ENCODE measurements around the gene CLCNKA. TPM values are rescaled to one million over a fixed set of nuclear protein-coding genes. Genes with fewer than 3 reads are reported as not detected.
"Not testable (repeated sequence)": the region's sequence is repeated elsewhere in the genome, so short reads cannot be mapped to it uniquely, and the experiment has no call there.

Gene CLCNKA
- total RNA-seq, 6 experiments from 2014 or later = 0.43 to 0.47 TPM; not detected in 4

- H3K4me3 ChIP-seq = no peak overlapping the region
- H3K4me1 ChIP-seq = no peaks in the 10 kb centered on the region
- ATAC-seq (peak in 1 of 4 donors; percentile 49), DNase-seq (no peak)
- no peaks in the 10 kb centered on the region for H3K9me3 ChIP-seq
- no peaks in the 10 kb centered on the region for H3K36me3 ChIP-seq
- no peak for TF ChIP-seq POLR2A (IDR thresholded peaks at IDR 0.05)
- TF ChIP-seq, protein P1, sequence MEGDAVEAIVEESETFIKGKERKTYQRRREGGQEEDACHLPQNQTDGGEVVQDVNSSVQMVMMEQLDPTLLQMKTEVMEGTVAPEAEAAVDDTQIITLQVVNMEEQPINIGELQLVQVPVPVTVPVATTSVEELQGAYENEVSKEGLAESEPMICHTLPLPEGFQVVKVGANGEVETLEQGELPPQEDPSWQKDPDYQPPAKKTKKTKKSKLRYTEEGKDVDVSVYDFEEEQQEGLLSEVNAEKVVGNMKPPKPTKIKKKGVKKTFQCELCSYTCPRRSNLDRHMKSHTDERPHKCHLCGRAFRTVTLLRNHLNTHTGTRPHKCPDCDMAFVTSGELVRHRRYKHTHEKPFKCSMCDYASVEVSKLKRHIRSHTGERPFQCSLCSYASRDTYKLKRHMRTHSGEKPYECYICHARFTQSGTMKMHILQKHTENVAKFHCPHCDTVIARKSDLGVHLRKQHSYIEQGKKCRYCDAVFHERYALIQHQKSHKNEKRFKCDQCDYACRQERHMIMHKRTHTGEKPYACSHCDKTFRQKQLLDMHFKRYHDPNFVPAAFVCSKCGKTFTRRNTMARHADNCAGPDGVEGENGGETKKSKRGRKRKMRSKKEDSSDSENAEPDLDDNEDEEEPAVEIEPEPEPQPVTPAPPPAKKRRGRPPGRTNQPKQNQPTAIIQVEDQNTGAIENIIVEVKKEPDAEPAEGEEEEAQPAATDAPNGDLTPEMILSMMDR (IDR thresholded peaks at IDR 0.05) = no peak
- H3K27ac ChIP-seq = no peak overlapping the region
- H3K27me3 ChIP-seq = no peaks in the 10 kb centered on the region
- intact Hi-C loops (cut with DNase I) = no loop called here
- WGBS (ENCODE audit: insufficient coverage, low coverage, low lambda C conversion rate, missing lambda C conversion rate) = 75% methylated on average over 4 of the region's 4 CpGs
These were observed 16.7 kb downstream of the CLCNKA start for GRCh38 chr1:16038620-16038912.

DNA sequence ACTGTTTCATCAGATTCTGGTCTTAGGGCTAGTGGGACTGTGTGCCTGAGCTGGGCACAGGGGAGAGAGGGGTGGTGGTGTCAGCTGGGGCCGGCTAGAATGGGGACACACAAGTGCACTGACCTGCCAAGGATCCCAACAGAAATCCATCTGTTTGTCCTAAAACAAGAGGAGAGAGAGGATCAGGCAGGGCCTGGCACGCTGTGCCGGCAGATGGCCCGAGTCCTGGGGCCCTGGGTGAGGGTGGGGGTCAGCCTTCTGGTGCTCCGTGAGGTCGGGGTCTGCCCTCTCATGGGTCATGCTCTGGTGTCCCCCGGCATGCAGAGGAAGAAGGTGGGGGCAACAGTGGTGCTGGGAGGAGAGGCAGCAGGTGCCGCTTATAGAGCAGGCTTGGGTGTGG lies 18.0 kb downstream of the CLCNKA start:
- H3K4me1 ChIP-seq; H3K36me3 ChIP-seq; intact Hi-C loops (cut with DNase I); DNase-seq; H3K27me3 ChIP-seq; H3K4me3 ChIP-seq; ATAC-seq; H3K27ac ChIP-seq; H3K9me3 ChIP-seq: not testable (repeated sequence)
- WGBS (ENCODE audit: insufficient coverage, low coverage, low lambda C conversion rate, missing lambda C conversion rate) = no CpG with 5 or more reads among the region's 8 CpGs

DNA sequence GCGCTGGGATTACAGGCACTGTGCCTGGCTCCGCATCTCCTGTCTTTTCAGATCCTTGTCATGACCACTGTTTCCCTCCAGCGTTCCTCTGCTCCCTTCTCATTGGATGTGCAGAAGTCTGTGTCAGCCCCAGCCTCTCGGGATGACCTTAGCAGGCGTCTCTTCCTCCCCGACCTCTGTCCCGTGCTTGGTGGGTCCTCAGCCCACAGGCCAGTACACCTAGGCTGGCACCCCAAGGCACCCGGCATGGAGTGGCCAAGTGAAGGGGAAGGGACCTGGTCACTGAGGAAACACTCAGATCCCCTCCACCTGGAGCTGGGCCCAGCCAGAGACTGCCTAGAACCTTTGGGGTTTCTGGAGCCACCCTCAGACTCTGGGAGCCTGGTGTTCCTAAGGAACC lies 19.4 kb downstream of the CLCNKA start:
- Histone ChIP-seq H3K4me3 (no peak overlapping the region), H3K36me3 (no peaks in the 10 kb centered on the region), H3K27ac (no peak overlapping the region), H3K4me1 (no peaks in the 10 kb centered on the region), H3K9me3 (no peaks in the 10 kb centered on the region), H3K27me3 (no peaks in the 10 kb centered on the region)
- intact Hi-C loops (cut with DNase I) = no loop called here
- TF ChIP-seq, protein P1 (IDR thresholded peaks at IDR 0.05) = no peak
- no peak for TF ChIP-seq POLR2A (IDR thresholded peaks at IDR 0.05)
- DNase-seq = no peak
- no peak for ATAC-seq
- 39% methylated on average over 5 of the region's 8 CpGs for WGBS (ENCODE audit: insufficient coverage, low coverage, low lambda C conversion rate, missing lambda C conversion rate)

DNA sequence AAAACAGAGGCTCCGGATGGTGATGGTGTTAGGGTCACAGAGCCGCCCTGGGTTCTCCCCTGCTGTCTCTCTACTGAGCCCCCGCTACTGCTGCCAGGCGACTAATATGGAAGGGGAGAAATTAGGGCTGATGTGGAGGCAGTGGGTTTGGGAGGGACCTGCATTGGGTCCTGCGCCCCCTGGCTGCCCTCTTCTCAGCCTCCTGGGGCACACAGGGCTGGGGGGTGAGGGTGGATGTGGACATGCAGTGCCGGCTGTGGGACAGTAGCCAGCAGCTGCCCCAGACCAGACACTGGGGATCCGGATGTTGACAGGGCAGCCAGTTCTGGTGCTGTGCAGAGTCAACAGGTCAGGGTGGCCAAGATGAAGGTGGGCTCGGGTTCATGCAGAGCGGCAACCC lies 20.3 kb downstream of the CLCNKA start:
- no peak overlapping the region for H3K4me3 ChIP-seq
- H3K36me3 ChIP-seq = no peaks in the 10 kb centered on the region
- no peaks in the 10 kb centered on the region for H3K9me3 ChIP-seq
- H3K4me1 ChIP-seq = no peaks in the 10 kb centered on the region
- H3K27ac ChIP-seq = no peak overlapping the region
- intact Hi-C loops (cut with DNase I) = no loop called here
- no peak for TF ChIP-seq POLR2A (IDR thresholded peaks at IDR 0.05)
- TF ChIP-seq, protein P1 (IDR thresholded peaks at IDR 0.05) = no peak
- DNase-seq (no peak), ATAC-seq (no peak)
- 25% methylated on average over 2 of the region's 9 CpGs for WGBS (ENCODE audit: insufficient coverage, low coverage, low lambda C conversion rate, missing lambda C conversion rate)
- H3K27me3 ChIP-seq = no peaks in the 10 kb centered on the region

DNA sequence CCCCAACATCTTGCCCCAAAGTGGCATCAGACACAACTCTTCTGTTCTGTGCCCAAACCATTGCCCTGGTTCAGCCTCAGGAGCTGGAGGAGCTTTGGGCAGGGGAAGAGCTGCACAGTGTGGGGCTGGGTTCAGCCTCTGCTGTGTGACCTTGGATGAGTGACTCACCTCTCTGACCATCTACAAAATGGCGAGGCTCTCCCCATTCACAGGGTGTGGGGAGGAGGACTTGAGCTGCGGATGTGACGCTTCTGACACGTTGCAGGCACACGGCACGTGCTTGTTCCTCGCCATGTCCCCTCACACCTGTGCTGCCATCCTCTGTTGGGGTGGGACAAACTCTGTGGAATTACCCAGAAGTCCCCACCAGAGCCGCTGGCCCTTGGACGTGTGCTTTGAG lies 20.8 kb downstream of the CLCNKA start:
- DNase-seq; H3K36me3 ChIP-seq; H3K9me3 ChIP-seq; H3K27ac ChIP-seq; ATAC-seq; H3K4me1 ChIP-seq; H3K4me3 ChIP-seq; intact Hi-C loops (cut with DNase I); H3K27me3 ChIP-seq: not testable (repeated sequence)
- WGBS (ENCODE audit: insufficient coverage, low coverage, low lambda C conversion rate, missing lambda C conversion rate) = 80% methylated on average over 2 of the region's 9 CpGs

GRCh38 chr1:16043521-16043920 lies 21.7 kb downstream of the CLCNKA start, which contains the start of gene CLCNKB:
CLCNKB (plus strand) TSS chr1:16043782; CDS start chr1:16044493, 711 bp downstream.
- Histone ChIP-seq H3K27me3 (no peaks in the 10 kb centered on the region), H3K4me3 (no peak within 1 kb of the TSS), H3K4me1 (no peaks in the 10 kb centered on the region), H3K27ac (no peak within 1 kb of the TSS), H3K36me3 (no peaks in the 10 kb centered on the region), H3K9me3 (no peaks in the 10 kb centered on the region)
- intact Hi-C loops (cut with DNase I) = no loop called here
- ATAC-seq (no peak), DNase-seq (no peak)
- WGBS (ENCODE audit: insufficient coverage, low coverage, low lambda C conversion rate, missing lambda C conversion rate) = 49% methylated on average over 6 of the region's 7 CpGs
- no peak for TF ChIP-seq POLR2A (IDR thresholded peaks at IDR 0.05)
- TF ChIP-seq, protein P1 (IDR thresholded peaks at IDR 0.05) = no peak

Measured in right lobe of liver (tissue), 6 donors.